ENCODE data around the gene CPA3.

GRCh38 chr3:148816427-148816826 lies 48.7 kb upstream of the CPA3 start:
- no peak for TF ChIP-seq CTCF (IDR thresholded peaks at IDR 0.05)
- no peak for TF ChIP-seq EP300 (IDR thresholded peaks at IDR 0.05)

All from ovary (tissue), 3 donors.